Measurements from ENCODE around the gene CDIP1.
A peak's percentile ranks its signal among the peaks of the same experiment; 100 is the strongest.

The CDIP1 gene

GRCh38 chr16:4487955-4488498 lies 50.5 kb downstream of the CDIP1 start:
- no peak for DNase-seq (ENCODE audit: low spot score)

DNA sequence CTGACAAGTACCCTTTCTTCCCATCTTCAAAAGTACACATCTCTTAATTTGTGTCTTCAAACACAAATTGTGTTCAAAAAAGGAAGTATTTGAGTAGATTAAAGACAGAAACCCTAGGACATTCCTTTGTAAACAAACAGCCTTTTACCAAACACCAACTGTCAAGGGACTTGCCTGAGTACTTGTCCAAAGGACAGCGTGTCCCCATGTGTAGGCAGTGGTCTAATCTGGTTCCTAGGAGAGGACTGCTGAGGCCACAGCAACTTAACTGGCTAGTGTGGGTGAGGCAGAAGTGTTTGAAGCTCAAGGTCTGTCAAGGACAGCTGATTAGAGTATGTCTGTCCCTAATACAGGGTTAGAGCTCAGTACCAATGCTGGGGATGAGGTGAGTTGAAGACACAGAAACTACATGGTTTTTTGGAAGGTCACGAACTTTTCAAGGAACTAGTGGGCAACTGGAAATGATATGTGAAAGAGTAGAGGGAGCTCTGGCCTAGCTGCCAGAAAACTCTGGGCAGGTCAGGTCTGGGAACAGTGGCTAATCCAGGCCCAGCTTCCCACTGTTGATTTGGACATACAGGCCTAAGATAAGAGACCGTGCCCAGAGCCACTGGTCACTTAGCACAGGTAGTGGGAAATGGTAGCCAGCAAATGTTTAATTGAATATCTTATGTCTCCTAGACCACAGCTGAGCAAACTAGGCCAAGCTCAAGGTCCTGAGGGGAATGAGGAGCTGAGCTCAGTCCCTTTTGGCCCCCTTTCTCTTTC lies 52.3 kb downstream of the CDIP1 start:
- no peak for DNase-seq (ENCODE audit: low spot score)

- DNase-seq (ENCODE audit: low spot score), result no peak
Observed at GRCh38 chr16:4481963-4482362, 56.6 kb downstream of the CDIP1 start.

GRCh38 chr16:4481526-4481925 lies 57.0 kb downstream of the CDIP1 start:
- DNase-seq (ENCODE audit: low spot score), result no peak

DNA sequence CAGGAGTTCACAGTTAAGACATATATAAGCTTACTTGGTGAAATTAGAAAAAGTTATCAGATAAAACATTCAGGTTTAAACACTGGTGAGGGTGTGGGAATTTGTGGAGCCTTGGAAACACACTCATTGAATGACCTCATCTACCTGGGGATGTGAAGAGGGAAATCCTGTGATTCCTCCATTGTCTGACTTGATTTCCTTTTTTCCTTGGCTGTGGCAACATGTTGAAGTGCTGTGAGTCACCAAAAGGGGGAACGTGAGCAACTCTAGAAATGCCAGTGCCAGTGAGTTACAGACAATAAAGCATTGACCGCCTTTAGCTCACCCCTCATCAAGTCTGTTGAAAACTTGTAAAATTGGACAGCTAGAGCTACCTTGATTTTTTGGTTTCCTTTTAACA lies 60.6 kb downstream of the CDIP1 start:
- DNase-seq (ENCODE audit: low spot score), result no peak

- peak; percentile 93 for DNase-seq (ENCODE audit: low spot score)
Observed at GRCh38 chr16:4475880-4476788, 62.4 kb downstream of the CDIP1 start, which contains the start of gene HMOX2. Gene HMOX2, plus strand, starts transcription at chr16:4476398. Its CDS starts 29,127 bp downstream, at chr16:4505525.

DNA sequence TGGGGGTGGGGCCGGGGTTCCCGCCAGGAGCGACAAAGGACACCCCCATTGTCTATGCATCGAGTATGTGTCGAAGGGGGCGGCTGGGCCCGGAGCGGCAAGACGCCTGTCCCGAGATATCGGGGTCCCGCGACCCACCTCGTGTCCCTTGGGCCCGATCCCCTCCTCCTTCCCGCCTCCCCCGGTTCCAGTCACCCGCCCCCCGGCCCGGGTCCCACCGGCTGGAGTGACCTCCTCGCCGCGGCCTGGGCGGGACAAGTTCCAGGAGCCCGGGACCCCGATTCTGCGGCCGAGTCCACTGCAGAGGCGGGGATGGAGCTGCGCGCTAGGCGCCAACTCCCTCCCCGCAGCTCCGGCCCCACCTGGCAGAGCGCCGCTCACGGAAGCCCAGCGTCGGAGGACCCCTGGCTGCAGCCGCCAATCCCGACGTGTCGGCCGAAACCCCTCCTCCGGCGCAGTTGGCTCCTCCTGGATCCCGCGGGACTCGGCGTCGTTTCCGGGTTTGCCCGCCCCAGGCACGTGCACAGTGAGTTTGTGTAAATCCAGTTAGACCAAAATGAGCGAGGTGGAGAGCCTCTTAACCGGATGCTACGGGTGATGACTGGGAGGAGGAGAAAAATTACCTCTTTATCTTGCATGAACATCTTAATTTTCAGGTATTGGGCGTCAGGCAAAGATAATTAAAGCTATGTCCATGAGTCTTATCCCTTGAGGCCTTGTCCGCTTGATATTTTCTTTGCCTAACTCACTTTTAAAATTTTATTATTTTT lies 64.2 kb downstream of the CDIP1 start, which contains the start of gene NMRAL1:
Gene NMRAL1, minus strand, starts transcription at position 434 of the 770 bp plus-strand sequence. CDS start 493 bp downstream, outside the sequence.
- DNase-seq (ENCODE audit: low spot score), result peak; percentile 86

DNA sequence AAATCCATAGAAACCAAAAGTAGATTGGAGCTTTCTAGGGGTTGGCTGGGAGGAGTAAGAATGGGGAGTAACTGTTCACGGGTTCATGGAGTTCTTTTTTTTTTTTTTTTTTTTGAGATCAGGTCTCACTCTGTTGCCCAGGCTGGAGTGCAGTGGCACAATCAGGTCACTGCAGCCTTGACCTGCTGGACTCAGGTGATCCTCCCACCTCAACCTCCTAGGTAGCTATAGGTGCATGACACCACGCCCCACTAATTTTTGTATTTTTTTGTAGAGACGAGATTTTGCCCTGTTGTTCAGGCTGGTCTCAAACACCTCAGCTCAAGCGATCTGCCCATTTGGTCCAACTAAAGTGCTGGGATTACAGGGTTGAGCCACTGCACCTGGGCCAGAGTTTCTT lies 65.7 kb downstream of the CDIP1 start:
- DNase-seq (ENCODE audit: low spot score), result no peak

- no peak for DNase-seq (ENCODE audit: low spot score)
Observed at GRCh38 chr16:4471869-4472268, 66.7 kb downstream of the CDIP1 start.

DNA sequence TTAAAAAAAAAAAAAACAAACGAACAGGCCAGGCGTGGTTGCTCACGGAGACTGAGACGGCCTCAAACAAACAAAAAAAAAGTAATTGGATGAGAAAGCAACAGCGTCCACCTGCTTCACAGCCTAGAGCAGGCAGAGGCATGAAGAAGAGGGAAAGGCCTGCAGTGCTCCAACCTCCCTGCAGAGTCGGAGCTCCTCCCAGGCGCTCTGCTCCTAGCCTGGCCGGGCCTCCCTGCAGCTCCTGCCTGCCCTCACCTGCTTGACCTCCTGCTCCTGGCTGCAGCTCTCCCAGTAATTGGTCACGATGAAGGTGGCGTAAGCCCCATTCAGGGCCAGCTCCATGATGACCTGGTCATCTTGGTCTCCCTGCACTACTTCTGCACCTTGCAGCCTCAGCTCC lies 69.6 kb downstream of the CDIP1 start:
- DNase-seq (ENCODE audit: low spot score), result no peak

DNA sequence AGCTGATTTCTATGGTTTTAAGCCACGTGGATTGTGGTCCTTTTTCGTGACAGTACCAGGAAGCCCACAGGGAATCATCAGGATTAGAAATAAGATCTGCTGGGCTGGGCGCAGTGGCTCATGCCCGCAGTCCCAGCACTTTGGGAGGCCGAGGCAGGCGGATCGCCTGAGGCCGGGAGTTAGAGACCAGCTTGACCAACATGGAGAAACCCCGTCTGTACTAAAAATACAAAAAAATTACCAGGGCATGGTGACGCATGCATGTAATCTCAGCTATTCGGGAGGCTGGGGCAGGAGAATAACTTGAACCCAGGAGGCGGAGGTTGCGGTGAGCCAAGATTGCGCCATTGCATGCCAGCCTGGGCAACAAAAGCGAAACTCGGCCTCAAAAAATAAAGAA lies 70.7 kb downstream of the CDIP1 start:
- DNase-seq (ENCODE audit: low spot score), result no peak

DNA sequence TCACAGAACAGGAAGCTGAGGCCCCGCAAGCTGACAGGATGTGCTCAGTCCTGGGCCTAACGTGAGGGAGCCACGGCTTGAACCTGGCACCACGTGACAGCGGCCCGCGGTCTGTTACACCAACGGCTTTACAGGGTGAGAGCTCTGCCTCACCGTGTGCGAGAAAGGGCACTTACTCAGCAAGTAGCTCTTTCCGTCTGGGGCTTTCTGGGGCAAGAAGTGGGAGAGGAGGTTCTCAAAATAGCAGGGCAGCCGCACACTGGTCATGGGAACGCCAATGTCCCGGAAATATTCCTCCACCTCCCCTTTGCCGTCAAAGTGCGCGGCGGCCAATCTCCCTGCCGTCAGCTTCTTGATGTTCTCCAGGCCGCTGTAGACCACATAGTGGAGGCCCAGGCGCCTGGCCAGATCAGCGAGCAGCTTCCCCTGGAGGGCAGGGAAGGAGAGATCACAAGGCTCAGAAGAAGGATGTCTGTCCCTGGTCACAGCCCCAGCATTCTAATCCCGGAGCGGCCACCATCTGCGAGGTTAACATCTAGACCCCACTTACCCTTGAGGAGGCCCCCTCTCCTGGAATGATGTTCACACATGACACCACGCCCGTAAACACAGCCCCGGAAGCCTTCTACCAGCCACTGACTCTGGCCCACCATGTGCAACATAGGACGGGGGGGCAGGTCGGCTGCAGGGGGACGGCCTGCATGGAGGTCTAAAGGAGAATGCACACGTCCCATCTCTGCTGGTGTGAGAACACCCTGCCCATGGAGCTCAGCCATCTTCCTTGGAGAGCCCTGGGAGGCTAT lies 72.4 kb downstream of the CDIP1 start:
- peak; percentile 61 for DNase-seq (ENCODE audit: low spot score)

GRCh38 chr16:4463522-4464163 lies 74.9 kb downstream of the CDIP1 start:
- no peak for DNase-seq (ENCODE audit: low spot score)

DNA sequence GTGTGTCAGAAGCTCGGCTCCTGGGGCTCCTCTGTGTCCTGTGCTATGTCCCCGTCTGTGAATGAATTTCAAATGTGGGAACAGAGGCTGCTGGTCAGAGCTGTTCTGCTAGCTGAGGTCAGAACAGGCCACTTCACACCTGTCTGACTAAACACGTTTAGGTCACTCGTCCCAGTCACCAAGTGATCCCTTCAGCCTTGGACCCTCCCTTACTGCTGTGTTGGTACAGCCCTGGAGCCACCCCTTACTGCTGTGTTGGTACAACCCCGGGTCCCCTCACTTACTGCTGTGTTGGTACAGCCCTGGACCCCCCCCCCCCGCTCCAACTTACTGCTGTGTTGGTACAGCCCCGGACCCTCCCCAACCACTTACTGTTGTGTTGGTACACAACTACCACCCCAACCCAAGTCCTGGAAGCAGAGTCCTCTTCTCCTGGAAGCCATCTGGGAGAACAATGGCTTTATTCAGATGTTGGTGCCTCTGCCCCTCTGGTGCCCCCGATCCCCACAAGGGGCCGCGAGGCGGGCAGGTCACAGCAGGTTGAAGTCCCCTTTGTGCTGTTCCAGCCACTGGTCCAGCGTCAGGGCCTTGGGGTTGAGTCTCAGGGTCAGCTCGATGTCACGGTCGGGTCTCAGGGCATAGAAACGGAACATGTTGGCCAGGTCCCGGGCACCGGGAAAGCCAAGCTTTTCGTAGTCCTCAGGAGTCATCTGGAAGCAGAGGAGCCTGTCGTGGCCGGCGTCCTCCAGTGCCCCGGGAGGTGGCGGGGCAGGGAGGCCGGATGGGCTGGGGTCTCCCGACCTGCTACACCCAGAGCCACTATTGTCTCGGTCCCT lies 77.1 kb downstream of the CDIP1 start:
- no peak for DNase-seq (ENCODE audit: low spot score)

DNA sequence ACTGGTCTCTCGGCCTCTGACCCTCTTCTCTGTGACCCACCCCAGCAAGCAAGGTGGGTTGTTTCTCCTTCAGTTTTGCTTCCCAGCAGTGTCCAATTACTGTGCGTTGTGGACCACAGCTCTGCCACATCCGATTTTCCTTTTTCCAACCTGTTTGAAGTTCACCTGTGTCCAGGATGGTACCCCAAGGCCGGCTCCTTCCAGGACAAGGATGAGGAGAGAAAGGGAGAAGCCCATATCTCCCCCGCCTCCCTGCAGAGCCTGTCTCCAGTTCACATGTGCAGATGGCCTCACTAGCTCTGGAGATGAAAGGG lies 77.7 kb downstream of the CDIP1 start:
- DNase-seq (ENCODE audit: low spot score), result no peak
